ENCODE results near the gene ILKAP. TPM values are rescaled to one million over a fixed set of nuclear protein-coding genes. Genes with fewer than 3 reads are reported as not detected.

ILKAP gene
- total RNA-seq, 2 donors from 2014 or later = 33.6 to 53.6 TPM

GRCh38 chr2:238168196-238169047 lies 35.1 kb downstream of the ILKAP start:
- Mint-ChIP-seq H3K4me3 (no peak overlapping the region), H3K9me3 (no peaks in the 10 kb centered on the region), H3K27me3 (no peaks in the 10 kb centered on the region), H3K27ac (peak overlapping the region; percentile 43), H3K4me1 (no peaks in the 10 kb centered on the region), H3K36me3 (ENCODE audit: low read depth) (peaks cover 51% of the 10 kb centered on the region)
- no peak for ATAC-seq (replicated peaks)

DNA sequence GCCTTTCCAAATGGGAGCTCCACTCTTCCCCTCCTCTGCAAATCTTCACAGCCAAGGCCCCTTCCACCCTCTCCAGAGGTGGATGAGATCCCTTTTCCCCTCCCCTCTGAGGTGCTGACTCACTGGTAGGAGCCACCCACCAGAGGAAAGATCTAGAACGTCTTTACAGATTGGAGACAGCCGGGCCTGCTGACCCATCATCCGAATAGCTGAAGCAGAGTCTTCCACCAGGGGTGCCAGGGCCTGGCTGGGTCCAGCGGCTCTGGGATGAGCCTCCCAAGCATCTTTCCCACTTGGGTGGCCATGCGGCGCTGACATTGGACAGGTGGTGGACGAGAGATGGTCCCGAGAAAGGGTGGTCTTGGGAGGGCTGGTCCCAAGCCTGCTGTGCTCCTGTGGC lies 35.7 kb downstream of the ILKAP start:
- Mint-ChIP-seq H3K27me3 (no peaks in the 10 kb centered on the region), H3K4me3 (no peak overlapping the region), H3K36me3 (ENCODE audit: low read depth) (peaks cover 45% of the 10 kb centered on the region), H3K27ac (no peak overlapping the region), H3K4me1 (no peaks in the 10 kb centered on the region), H3K9me3 (no peaks in the 10 kb centered on the region)
- ATAC-seq (replicated peaks) = no peak

- no peak overlapping the region for H3K4me3 Mint-ChIP-seq
Measured at GRCh38 chr2:238167344-238167715, 36.2 kb downstream of the ILKAP start.

GRCh38 chr2:238166391-238167343 lies 36.8 kb downstream of the ILKAP start:
- no peak for ATAC-seq (replicated peaks)
- Mint-ChIP-seq H3K36me3 (ENCODE audit: low read depth) (peaks cover 34% of the 10 kb centered on the region), H3K9me3 (no peaks in the 10 kb centered on the region), H3K4me1 (no peaks in the 10 kb centered on the region), H3K4me3 (no peak overlapping the region), H3K27me3 (no peaks in the 10 kb centered on the region), H3K27ac (no peak overlapping the region)

More at GRCh38 chr2:238167344-238167715, 36.2 kb downstream of the ILKAP start:
- H3K4me1 Mint-ChIP-seq = no peaks in the 10 kb centered on the region
- H3K9me3 Mint-ChIP-seq = no peaks in the 10 kb centered on the region
- H3K27me3 Mint-ChIP-seq = no peaks in the 10 kb centered on the region
- no peak overlapping the region for H3K27ac Mint-ChIP-seq
- ATAC-seq (replicated peaks) = no peak
- H3K36me3 Mint-ChIP-seq (ENCODE audit: low read depth) = peaks cover 40% of the 10 kb centered on the region

DNA sequence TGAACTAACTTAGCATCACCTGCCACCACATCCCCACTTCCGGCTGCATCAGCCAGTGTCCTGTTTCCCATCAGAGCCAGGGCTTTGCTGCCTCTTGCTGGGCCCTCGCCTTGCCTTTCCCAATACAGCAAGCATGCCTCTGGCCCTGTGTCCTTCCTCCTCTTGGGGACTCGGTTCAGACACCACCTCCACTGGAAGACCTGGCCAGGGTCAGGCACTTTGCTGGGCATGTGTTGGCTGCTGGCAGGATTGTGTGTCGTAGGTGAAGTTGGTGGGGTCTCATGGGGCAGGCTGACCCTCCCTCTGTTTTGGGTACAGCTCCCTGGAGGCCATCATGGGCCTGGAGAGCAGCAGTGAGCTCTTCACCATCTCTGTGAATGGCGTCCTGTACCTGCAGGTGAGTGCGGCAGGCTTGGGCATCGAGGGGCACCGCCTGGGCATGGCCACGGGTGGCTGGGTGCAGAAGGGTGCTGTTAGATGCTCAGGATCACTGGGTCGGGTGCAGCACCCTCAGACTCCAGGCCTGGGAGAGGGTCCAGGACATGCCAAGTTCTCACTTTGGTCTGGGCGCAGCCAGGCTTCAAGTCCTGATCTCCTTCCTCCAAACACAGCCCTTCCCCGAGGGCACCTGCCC lies 38.1 kb downstream of the ILKAP start:
- Mint-ChIP-seq H3K27me3 (no peaks in the 10 kb centered on the region), H3K4me3 (no peak overlapping the region), H3K9me3 (no peaks in the 10 kb centered on the region), H3K27ac (no peak overlapping the region), H3K36me3 (ENCODE audit: low read depth) (peaks cover 21% of the 10 kb centered on the region), H3K4me1 (no peaks in the 10 kb centered on the region)
- ATAC-seq (replicated peaks) = no peak

- H3K4me3 Mint-ChIP-seq = no peak overlapping the region
- H3K36me3 Mint-ChIP-seq (ENCODE audit: low read depth) = peaks cover 16% of the 10 kb centered on the region
- no peaks in the 10 kb centered on the region for H3K4me1 Mint-ChIP-seq
- H3K27ac Mint-ChIP-seq = no peak overlapping the region
- no peak for ATAC-seq (replicated peaks)
- no peaks in the 10 kb centered on the region for H3K9me3 Mint-ChIP-seq
- no peaks in the 10 kb centered on the region for H3K27me3 Mint-ChIP-seq
Measured at GRCh38 chr2:238164906-238165287, 38.6 kb downstream of the ILKAP start.

DNA sequence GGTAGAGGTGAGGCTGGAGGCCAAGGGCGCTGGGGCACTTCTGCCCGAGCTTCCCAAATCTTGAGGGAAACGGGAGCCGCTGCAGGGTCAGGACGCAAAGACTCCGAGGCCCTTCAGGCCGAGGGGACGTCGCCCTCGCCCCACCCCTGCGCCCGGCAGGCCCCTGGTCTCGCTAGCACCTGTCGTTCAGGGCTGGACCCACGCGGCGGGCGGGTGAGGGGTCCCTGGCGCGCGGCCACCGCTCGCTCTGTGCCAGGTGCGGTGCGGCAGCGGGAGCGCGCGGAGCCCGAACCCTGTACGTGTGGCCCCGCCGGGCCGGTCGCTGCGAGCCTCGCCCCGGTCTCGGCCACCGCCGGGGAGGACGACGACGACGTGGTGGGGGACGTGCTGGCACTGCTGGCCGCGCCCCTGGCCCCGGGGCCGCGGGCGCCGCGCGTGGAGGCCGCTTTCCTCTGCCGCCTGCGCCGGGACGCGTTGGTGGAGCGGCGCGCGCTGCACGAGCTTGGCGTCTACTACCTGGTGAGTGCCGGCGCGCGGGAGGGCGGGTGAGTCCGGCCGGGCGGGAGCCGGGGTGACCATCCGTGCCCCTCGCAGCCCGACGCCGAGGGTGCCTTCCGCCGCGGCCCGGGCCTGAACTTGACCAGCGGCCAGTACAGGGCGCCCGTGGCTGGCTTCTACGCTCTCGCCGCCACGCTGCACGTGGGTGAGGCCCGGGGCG lies 39.9 kb downstream of the ILKAP start:
- H3K27me3 Mint-ChIP-seq = peaks cover 7% of the 10 kb centered on the region
- no peak overlapping the region for H3K27ac Mint-ChIP-seq
- no peak for ATAC-seq (replicated peaks)

GRCh38 chr2:238162846-238163441 lies 40.6 kb downstream of the ILKAP start:
- H3K27ac Mint-ChIP-seq = no peak overlapping the region
- no peaks in the 10 kb centered on the region for H3K9me3 Mint-ChIP-seq
- no peak for ATAC-seq (replicated peaks)
- H3K4me1 Mint-ChIP-seq = no peaks in the 10 kb centered on the region
- peaks cover 7% of the 10 kb centered on the region for H3K27me3 Mint-ChIP-seq
- H3K4me3 Mint-ChIP-seq = no peak overlapping the region
- H3K36me3 Mint-ChIP-seq (ENCODE audit: low read depth) = no peaks in the 10 kb centered on the region

More for the DNA sequence above, 39.9 kb downstream of the ILKAP start:
- no peaks in the 10 kb centered on the region for H3K4me1 Mint-ChIP-seq
- peaks cover 3% of the 10 kb centered on the region for H3K36me3 Mint-ChIP-seq (ENCODE audit: low read depth)
- H3K4me3 Mint-ChIP-seq = no peak overlapping the region
- H3K9me3 Mint-ChIP-seq = no peaks in the 10 kb centered on the region

GRCh38 chr2:238162251-238162845 lies 41.1 kb downstream of the ILKAP start:
- H3K9me3 Mint-ChIP-seq = no peaks in the 10 kb centered on the region
- H3K36me3 Mint-ChIP-seq (ENCODE audit: low read depth) = no peaks in the 10 kb centered on the region

GRCh38 chr2:238161291-238162051 lies 42.0 kb downstream of the ILKAP start:
- H3K9me3 Mint-ChIP-seq = no peaks in the 10 kb centered on the region
- H3K4me1 Mint-ChIP-seq = no peaks in the 10 kb centered on the region
- H3K4me3 Mint-ChIP-seq = no peak overlapping the region
- H3K27ac Mint-ChIP-seq = no peak overlapping the region
- no peaks in the 10 kb centered on the region for H3K36me3 Mint-ChIP-seq (ENCODE audit: low read depth)
- peaks cover 7% of the 10 kb centered on the region for H3K27me3 Mint-ChIP-seq
- ATAC-seq (replicated peaks) = no peak

More at GRCh38 chr2:238162251-238162845, 41.1 kb downstream of the ILKAP start:
- H3K27me3 Mint-ChIP-seq = peaks cover 7% of the 10 kb centered on the region
- no peak overlapping the region for H3K27ac Mint-ChIP-seq
- H3K4me3 Mint-ChIP-seq = no peak overlapping the region
- no peaks in the 10 kb centered on the region for H3K4me1 Mint-ChIP-seq
- ATAC-seq (replicated peaks) = no peak

- Mint-ChIP-seq H3K27ac (no peak overlapping the region), H3K27me3 (peaks cover 7% of the 10 kb centered on the region), H3K4me1 (no peaks in the 10 kb centered on the region), H3K36me3 (ENCODE audit: low read depth) (no peaks in the 10 kb centered on the region), H3K9me3 (no peaks in the 10 kb centered on the region), H3K4me3 (peak overlapping the region; percentile 7)
- ATAC-seq (replicated peaks) = no peak
Measured at GRCh38 chr2:238160206-238161129, 43.0 kb downstream of the ILKAP start.

GRCh38 chr2:238159661-238160205 lies 43.8 kb downstream of the ILKAP start:
- H3K27ac Mint-ChIP-seq = no peak overlapping the region

More at GRCh38 chr2:238159661-238160205, 43.8 kb downstream of the ILKAP start:
- ATAC-seq (replicated peaks) = no peak
- peaks cover 7% of the 10 kb centered on the region for H3K27me3 Mint-ChIP-seq
- no peaks in the 10 kb centered on the region for H3K4me1 Mint-ChIP-seq
- no peaks in the 10 kb centered on the region for H3K9me3 Mint-ChIP-seq
- H3K4me3 Mint-ChIP-seq = peak overlapping the region; percentile 60
- no peaks in the 10 kb centered on the region for H3K36me3 Mint-ChIP-seq (ENCODE audit: low read depth)

Measured in activated T-helper 17 cell treated with anti-CD3 and anti-CD28 coated beads, Interleukin-2, amount 50 U/mL, for 72 hours (primary cell).